Muscle of leg (tissue), 11 donors: ENCODE data around the gene CIDEC. TPM values are rescaled to one million over a fixed set of nuclear protein-coding genes. Genes with fewer than 3 reads are reported as not detected.
"Not testable (repeated sequence)": the region's sequence is repeated elsewhere in the genome, so short reads cannot be mapped to it uniquely, and the experiment has no call there.

Source experiments
- DNase-seq: peaks from one replicate; pipeline ENCODE4 v3.0.0; 2013
- H3K27ac ChIP-seq: one replicate; pipeline ENCODE4 v1.5.1; 2013; ENCODE audit warnings: mild to moderate bottlenecking, low read length, control low read depth
- H3K27me3 ChIP-seq: one replicate; pipeline ENCODE4 v1.6.1; 2013; ENCODE audit warnings: low read length; ENCODE audit not compliant: control insufficient read depth, insufficient read depth
- H3K36me3 ChIP-seq: one replicate; pipeline ENCODE4 v1.6.1; 2013; ENCODE audit warnings: low read length; ENCODE audit not compliant: control insufficient read depth, insufficient read depth
- H3K4me1 ChIP-seq: one replicate; pipeline ENCODE4 v1.6.1; 2013; ENCODE audit warnings: low read length; ENCODE audit not compliant: control insufficient read depth, insufficient read depth
- H3K4me3 ChIP-seq: one replicate; pipeline ENCODE4 v1.5.1; 2013; ENCODE audit warnings: low read length, control low read depth
- H3K9me3 ChIP-seq: replicated peaks from 2 replicates; pipeline ENCODE4 v1.6.1; 2013; ENCODE audit warnings: low read depth, low read length; ENCODE audit not compliant: control insufficient read depth
- WGBS: methylation state at CpG from one replicate; pipeline ENCODE4 v1.1.5; 2013; ENCODE audit warnings: missing lambda C conversion rate; ENCODE audit not compliant: insufficient coverage; 5-methylcytosine and 5-hydroxymethylcytosine counted together
- polyA plus RNA-seq, 8 donors: library from polyadenylated mRNA; unstranded; fragments of 120-200 nt; gene quantifications; one replicate each; pipeline versions ENCODE4 v1.2.1 to v1.2.3, GENCODE V29; 2013; ENCODE audit warnings: inconsistent platforms in 1 of 8, low replicate concordance in 1 of 8; ENCODE audit not compliant: insufficient read length in 8 of 8, insufficient read depth in 1 of 8
- total RNA-seq: library from RNA; stranded (reverse); fragments of 120-200 nt; gene quantifications from one replicate; pipeline ENCODE4 v1.2.4, GENCODE V29; 2013

The CIDEC gene
- total and polyA plus RNA-seq, 9 donors: 0.13 to 4.1 (median 0.34) TPM

GRCh38 chr3:9862391-9863057 is 17.5 kb downstream of the CIDEC start:
- peak overlapping the region; percentile 22 for H3K4me3 ChIP-seq
- H3K27me3 ChIP-seq: no peaks in the 10 kb centered on the region
- peaks cover 31% of the 10 kb centered on the region for H3K4me1 ChIP-seq
- H3K27ac ChIP-seq: no peak overlapping the region
- peak; percentile 62 for DNase-seq
- WGBS: 11% methylated on average over 43 of the region's 45 CpGs
- no peaks in the 10 kb centered on the region for H3K9me3 ChIP-seq
- H3K36me3 ChIP-seq: no peaks in the 10 kb centered on the region

GRCh38 chr3:9861626-9862130 is 18.4 kb downstream of the CIDEC start:
- H3K27me3 ChIP-seq: no peaks in the 10 kb centered on the region
- H3K4me1 ChIP-seq: peaks cover 31% of the 10 kb centered on the region
- H3K36me3 ChIP-seq: no peaks in the 10 kb centered on the region
- no peak for DNase-seq
- no peak overlapping the region for H3K4me3 ChIP-seq
- WGBS: 69% methylated on average over 3 of the region's 5 CpGs
- no peak overlapping the region for H3K27ac ChIP-seq
- H3K9me3 ChIP-seq: no peaks in the 10 kb centered on the region

GRCh38 chr3:9861201-9861600 is 18.9 kb downstream of the CIDEC start:
- H3K4me1 ChIP-seq: peaks cover 31% of the 10 kb centered on the region
- H3K27me3 ChIP-seq: no peaks in the 10 kb centered on the region
- H3K9me3 ChIP-seq: no peaks in the 10 kb centered on the region
- no peak overlapping the region for H3K27ac ChIP-seq
- H3K4me3 ChIP-seq: no peak overlapping the region
- H3K36me3 ChIP-seq: no peaks in the 10 kb centered on the region
- DNase-seq: no peak
- WGBS: 100% methylated on average over 1 of the region's 4 CpGs

- no peak overlapping the region for H3K4me3 ChIP-seq
- H3K9me3 ChIP-seq: no peaks in the 10 kb centered on the region
- no peaks in the 10 kb centered on the region for H3K27me3 ChIP-seq
- WGBS: 90% methylated on average over 10 of the region's 12 CpGs
- H3K4me1 ChIP-seq: peaks cover 23% of the 10 kb centered on the region
- DNase-seq: no peak
- no peak overlapping the region for H3K27ac ChIP-seq
- no peaks in the 10 kb centered on the region for H3K36me3 ChIP-seq
These were observed 20.5 kb downstream of the CIDEC start for GRCh38 chr3:9859530-9860025.

GRCh38 chr3:9855594-9855993 is 24.5 kb downstream of the CIDEC start:
- WGBS: 100% methylated on average over 3 of the region's 3 CpGs
- Histone ChIP-seq H3K27ac (no peak overlapping the region), H3K27me3 (no peaks in the 10 kb centered on the region), H3K4me1 (no peaks in the 10 kb centered on the region), H3K9me3 (no peaks in the 10 kb centered on the region), H3K4me3 (no peak overlapping the region), H3K36me3 (no peaks in the 10 kb centered on the region)
- no peak for DNase-seq

GRCh38 chr3:9854291-9854940 is 25.6 kb downstream of the CIDEC start:
- not testable (repeated sequence) for H3K4me1 ChIP-seq, H3K36me3 ChIP-seq, DNase-seq, H3K27ac ChIP-seq, H3K4me3 ChIP-seq, H3K27me3 ChIP-seq, H3K9me3 ChIP-seq
- 37% methylated on average over 3 of the region's 11 CpGs for WGBS

- Histone ChIP-seq H3K9me3 (no peaks in the 10 kb centered on the region), H3K27ac (no peak overlapping the region), H3K4me1 (no peaks in the 10 kb centered on the region), H3K4me3 (no peak overlapping the region), H3K27me3 (no peaks in the 10 kb centered on the region), H3K36me3 (no peaks in the 10 kb centered on the region)
- DNase-seq: no peak
- no CpG with 5 or more reads among the region's 6 CpGs for WGBS
These were observed 27.5 kb downstream of the CIDEC start for GRCh38 chr3:9852528-9852927.

GRCh38 chr3:9851926-9852325 is 28.1 kb downstream of the CIDEC start:
- not testable (repeated sequence) for H3K36me3 ChIP-seq, H3K9me3 ChIP-seq, H3K4me1 ChIP-seq, H3K4me3 ChIP-seq, DNase-seq, H3K27ac ChIP-seq, H3K27me3 ChIP-seq
- 94% methylated on average over 3 of the region's 6 CpGs for WGBS

- WGBS: 83% methylated on average over 1 of the region's 6 CpGs
- H3K27me3 ChIP-seq, H3K4me1 ChIP-seq, H3K27ac ChIP-seq, H3K36me3 ChIP-seq, DNase-seq, H3K9me3 ChIP-seq, H3K4me3 ChIP-seq: not testable (repeated sequence)
These were observed 28.7 kb downstream of the CIDEC start for GRCh38 chr3:9851383-9851782.

GRCh38 chr3:9848860-9849259 is 31.2 kb downstream of the CIDEC start:
- not testable (repeated sequence) for H3K36me3 ChIP-seq, H3K9me3 ChIP-seq, H3K4me1 ChIP-seq, H3K4me3 ChIP-seq, H3K27ac ChIP-seq, H3K27me3 ChIP-seq
- WGBS: no CpG with 5 or more reads among the region's 4 CpGs
- peak; percentile 33 for DNase-seq
